ENCODE results near the gene CUTA. TPM values are rescaled to one million over a fixed set of nuclear protein-coding genes. Genes with fewer than 3 reads are reported as not detected.
"Not testable (repeated sequence)": the region's sequence is repeated elsewhere in the genome, so short reads cannot be mapped to it uniquely, and the experiment has no call there.

The CUTA gene
- total and polyA plus RNA-seq, 2 experiments from 2014 or later = 204 to 404 TPM

DNA sequence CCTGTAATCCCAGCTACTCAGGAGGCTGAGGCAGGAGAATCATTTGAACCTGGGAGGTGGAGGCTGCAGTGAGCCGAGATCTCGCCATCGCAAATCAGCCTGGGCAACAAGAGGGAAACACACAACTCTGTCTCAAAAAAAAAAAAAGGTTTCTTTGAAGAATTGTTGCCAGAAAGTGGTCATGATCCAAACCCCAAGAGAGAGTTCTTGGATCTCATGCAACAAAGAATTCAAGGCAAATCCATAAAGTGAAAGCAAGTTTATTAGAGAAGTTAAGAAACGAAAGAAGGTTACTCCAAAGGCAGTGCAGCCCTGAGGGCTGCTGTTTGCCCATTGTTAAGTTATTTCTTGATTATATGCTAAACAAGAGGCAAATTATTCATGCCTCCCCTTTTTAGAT, 40.7 kb downstream of the CUTA start:
- DNase-seq = peak; percentile 13
- Histone ChIP-seq H3K27me3 (replicated peaks; ENCODE audit: insufficient read depth) (no peaks in the 10 kb centered on the region), H3K27ac (no peak overlapping the region)

DNA sequence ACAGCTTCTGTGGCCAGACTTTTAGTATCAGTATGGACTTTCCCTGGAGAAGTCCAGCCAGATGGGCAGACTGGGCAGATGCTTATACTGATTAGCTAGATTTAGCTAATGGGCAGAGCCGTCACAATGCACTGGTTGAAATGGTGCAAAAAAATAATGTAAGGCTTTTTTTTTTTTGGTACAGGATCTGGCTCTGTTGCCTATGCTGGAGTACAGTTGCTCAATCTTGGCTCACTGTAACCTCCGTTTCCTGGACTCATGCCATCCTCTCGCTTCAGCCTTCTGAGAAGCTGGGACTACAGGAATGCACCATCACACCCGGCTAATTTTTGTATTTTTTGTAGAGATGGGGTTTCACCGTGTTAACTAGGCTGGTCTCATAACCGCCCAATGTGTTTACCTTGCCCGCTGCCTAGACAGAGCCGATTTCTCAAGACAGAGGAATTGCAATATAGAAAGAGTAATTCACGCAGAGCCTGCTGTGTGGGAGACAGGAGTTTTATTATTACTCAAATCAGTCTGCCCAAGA, 42.7 kb downstream of the CUTA start:
- peak overlapping the region; percentile 84 for H3K9ac ChIP-seq
- H3K9me2 ChIP-seq (ENCODE audit: insufficient read depth) = no peaks in the 10 kb centered on the region
- WGBS, 2 experiments (ENCODE audit: low coverage in 1 of 2, low lambda C conversion rate in 2 of 2, missing lambda C conversion rate in 2 of 2) = 0 to 1% methylated on average over 9 of the region's 9 CpGs
- H3K27me3 ChIP-seq (replicated peaks; ENCODE audit: insufficient read depth) = no peaks in the 10 kb centered on the region
- in situ Hi-C loops (cut with MboI) = no loop called here
- peak; percentile 92 for DNase-seq
- no peaks in the 10 kb centered on the region for H3K79me2 ChIP-seq (ENCODE audit: insufficient read depth)
- peaks cover 20% of the 10 kb centered on the region; the same call in 1 of the 2 replicates for H3F3A ChIP-seq (ENCODE audit: insufficient read depth)
- no peaks in the 10 kb centered on the region for H3K36me3 ChIP-seq (ENCODE audit: low read depth)
- H3K9me3 ChIP-seq (ENCODE audit: low read depth) = no peaks in the 10 kb centered on the region
- peak overlapping the region; percentile 98 for H3K27ac ChIP-seq
- peak overlapping the region; percentile 57 for H3K4me3 ChIP-seq
- H2AFZ ChIP-seq = peak overlapping the region; percentile 75
- no peak for TF ChIP-seq EZH2 (IDR thresholded peaks at IDR 0.05; ENCODE audit: insufficient read depth, poor library complexity, severe bottlenecking)
- TF ChIP-seq EZH2phosphoT487 (IDR thresholded peaks at IDR 0.05; ENCODE audit: insufficient read depth, low read depth) = no peak
- peaks cover 27% of the 10 kb centered on the region for H3K4me1 ChIP-seq (ENCODE audit: insufficient read depth)
- H3K4me2 ChIP-seq (ENCODE audit: unreplicated experiment) = peak overlapping the region; percentile 72
- H4K20me1 ChIP-seq (ENCODE audit: insufficient read depth) = no peaks in the 10 kb centered on the region

More for the DNA sequence above, 40.7 kb downstream of the CUTA start:
- Histone ChIP-seq H3K9me2 (ENCODE audit: insufficient read depth) (no peaks in the 10 kb centered on the region), H3K9me3 (ENCODE audit: low read depth) (no peaks in the 10 kb centered on the region), H3K79me2 (ENCODE audit: insufficient read depth) (no peaks in the 10 kb centered on the region), H3K36me3 (ENCODE audit: low read depth) (no peaks in the 10 kb centered on the region), H4K20me1 (ENCODE audit: insufficient read depth) (no peaks in the 10 kb centered on the region), H3K4me1 (ENCODE audit: insufficient read depth) (peaks cover 27% of the 10 kb centered on the region), H3F3A (ENCODE audit: insufficient read depth) (peaks cover 20% of the 10 kb centered on the region; the same call in 1 of the 2 replicates), H3K9ac (no peak overlapping the region), H3K4me3 (no peak overlapping the region), H3K4me2 (ENCODE audit: unreplicated experiment) (no peak overlapping the region), H2AFZ (peak overlapping the region; percentile 37; the same call in 1 of the 2 replicates)
- in situ Hi-C loops (cut with MboI) = no loop called here
- WGBS, 2 experiments (ENCODE audit: low coverage in 1 of 2, low lambda C conversion rate in 2 of 2, missing lambda C conversion rate in 2 of 2) = 12 to 13% methylated on average over 4 of the region's 4 CpGs
- no peak for TF ChIP-seq EZH2 (IDR thresholded peaks at IDR 0.05; ENCODE audit: insufficient read depth, poor library complexity, severe bottlenecking)
- no peak for TF ChIP-seq EZH2phosphoT487 (IDR thresholded peaks at IDR 0.05; ENCODE audit: insufficient read depth, low read depth)

DNA sequence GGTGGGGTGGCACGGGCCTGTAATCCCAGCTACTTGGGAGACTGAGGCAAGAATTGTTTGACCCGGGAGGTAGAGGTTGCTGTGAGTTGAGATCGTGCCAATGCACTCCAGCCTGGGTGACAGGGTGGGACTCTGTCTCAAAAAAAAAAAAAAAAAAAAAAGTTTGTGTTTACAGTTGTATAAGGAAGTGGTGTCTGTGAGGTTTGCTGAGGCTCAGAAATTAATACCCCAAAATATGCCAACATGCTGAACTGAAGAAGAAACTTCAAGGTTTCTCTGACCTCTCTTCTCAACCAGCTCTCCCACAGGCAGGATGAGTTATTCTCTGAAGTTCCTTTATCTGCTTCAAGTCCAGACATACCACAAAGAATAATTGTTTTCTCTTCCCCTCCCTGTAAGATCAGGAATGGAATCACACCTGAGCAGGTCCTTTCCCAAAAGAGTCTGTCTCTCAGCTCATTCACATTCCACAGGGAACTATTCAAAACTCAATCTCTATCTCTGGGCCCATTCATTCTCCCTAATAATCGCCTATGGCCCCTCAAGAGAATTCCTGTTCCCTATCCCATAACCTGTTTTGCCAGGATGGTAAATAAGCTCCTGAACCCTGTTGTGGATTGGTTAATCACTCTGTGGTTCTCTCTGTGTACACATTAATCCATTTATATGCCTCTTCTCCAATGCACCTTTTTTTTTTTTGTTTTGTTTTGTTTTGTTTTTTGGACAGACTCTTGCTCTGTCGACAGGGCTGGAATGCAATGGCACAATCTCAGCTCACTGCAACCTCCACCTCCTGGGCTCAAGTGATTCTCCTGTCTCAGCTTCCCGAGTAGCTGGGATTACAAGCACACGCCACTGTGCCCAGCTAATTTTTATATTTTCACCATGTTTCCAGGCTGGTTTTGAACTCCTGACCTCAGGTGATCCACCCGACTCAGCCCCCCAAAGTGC, 43.7 kb downstream of the CUTA start:
- DNase-seq = peak; percentile 10
- in situ Hi-C loops (cut with MboI) = no loop called here
- whole genome bisulfite sequencing, 2 experiments (ENCODE audit: low coverage in 1 of 2, low lambda C conversion rate in 2 of 2, missing lambda C conversion rate in 2 of 2) = 54 to 58% methylated on average over 8 of the region's 8 CpGs

DNA sequence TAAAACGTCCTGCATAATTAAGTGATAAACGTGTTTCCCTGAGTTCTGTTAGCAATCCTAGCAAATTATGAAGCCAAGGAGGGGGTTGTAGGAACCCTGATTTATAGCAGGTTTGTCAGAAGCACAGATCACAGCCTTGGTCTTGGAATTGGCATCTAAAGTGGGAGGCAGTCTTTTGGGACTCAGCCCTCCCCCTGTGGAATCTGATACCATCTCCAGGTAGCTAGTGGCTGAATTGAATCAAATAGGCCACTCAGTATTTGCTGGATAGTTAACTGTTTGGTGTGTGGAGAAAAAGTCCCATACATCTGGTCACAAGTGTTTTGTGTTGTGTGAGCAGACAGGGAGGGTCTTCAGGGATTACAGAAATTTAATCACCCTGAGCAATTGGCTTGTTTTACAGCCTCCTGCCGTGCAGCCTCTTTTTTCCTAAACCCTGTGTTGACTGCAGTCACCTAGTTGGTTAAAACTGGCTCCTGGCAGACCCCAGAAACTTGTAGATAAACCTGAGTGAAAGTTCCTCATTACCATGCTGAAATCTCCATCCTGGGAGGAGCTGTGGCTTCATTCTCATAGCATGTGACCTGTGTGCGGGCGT, 45.3 kb downstream of the CUTA start:
- TF ChIP-seq EZH2 (IDR thresholded peaks at IDR 0.05; ENCODE audit: insufficient read depth, poor library complexity, severe bottlenecking) (no peak), EZH2phosphoT487 (IDR thresholded peaks at IDR 0.05; ENCODE audit: insufficient read depth, low read depth) (no peak)
- Histone ChIP-seq H3K4me3 (no peak overlapping the region), H3K4me1 (ENCODE audit: insufficient read depth) (peaks cover 27% of the 10 kb centered on the region), H3K27ac (no peak overlapping the region), H2AFZ (no peak overlapping the region), H3K79me2 (ENCODE audit: insufficient read depth) (no peaks in the 10 kb centered on the region), H3K4me2 (ENCODE audit: unreplicated experiment) (no peak overlapping the region), H4K20me1 (ENCODE audit: insufficient read depth) (no peaks in the 10 kb centered on the region), H3K9ac (no peak overlapping the region), H3F3A (ENCODE audit: insufficient read depth) (peaks cover 20% of the 10 kb centered on the region; the same call in 1 of the 2 replicates), H3K27me3 (replicated peaks; ENCODE audit: insufficient read depth) (no peaks in the 10 kb centered on the region), H3K9me2 (ENCODE audit: insufficient read depth) (no peaks in the 10 kb centered on the region), H3K9me3 (ENCODE audit: low read depth) (no peaks in the 10 kb centered on the region), H3K36me3 (ENCODE audit: low read depth) (no peaks in the 10 kb centered on the region)
- WGBS, 2 experiments (ENCODE audit: low coverage in 1 of 2, low lambda C conversion rate in 2 of 2, missing lambda C conversion rate in 2 of 2) = 63 to 71% methylated on average over 5 of the region's 5 CpGs
- DNase-seq = no peak
- in situ Hi-C loops (cut with MboI) = no loop called here

More for the DNA sequence above, 43.7 kb downstream of the CUTA start:
- Histone ChIP-seq H3K79me2 (ENCODE audit: insufficient read depth) (no peaks in the 10 kb centered on the region), H3K9ac (peak overlapping the region; percentile 84), H3K27ac (peak overlapping the region; percentile 98), H2AFZ (peak overlapping the region; percentile 75), H3K36me3 (ENCODE audit: low read depth) (no peaks in the 10 kb centered on the region), H3K4me1 (ENCODE audit: insufficient read depth) (peaks cover 27% of the 10 kb centered on the region), H3K27me3 (replicated peaks; ENCODE audit: insufficient read depth) (no peaks in the 10 kb centered on the region), H4K20me1 (ENCODE audit: insufficient read depth) (no peaks in the 10 kb centered on the region), H3F3A (ENCODE audit: insufficient read depth) (peaks cover 20% of the 10 kb centered on the region; the same call in 1 of the 2 replicates), H3K4me3 (0 out of 2 replicates have a peak overlapping the region, but pooled peaks have one; percentile 57), H3K4me2 (ENCODE audit: unreplicated experiment) (no peak overlapping the region), H3K9me2 (ENCODE audit: insufficient read depth) (no peaks in the 10 kb centered on the region), H3K9me3 (ENCODE audit: low read depth) (no peaks in the 10 kb centered on the region)
- TF ChIP-seq EZH2 (IDR thresholded peaks at IDR 0.05; ENCODE audit: insufficient read depth, poor library complexity, severe bottlenecking) = no peak
- no peak for TF ChIP-seq EZH2phosphoT487 (IDR thresholded peaks at IDR 0.05; ENCODE audit: insufficient read depth, low read depth)

DNA sequence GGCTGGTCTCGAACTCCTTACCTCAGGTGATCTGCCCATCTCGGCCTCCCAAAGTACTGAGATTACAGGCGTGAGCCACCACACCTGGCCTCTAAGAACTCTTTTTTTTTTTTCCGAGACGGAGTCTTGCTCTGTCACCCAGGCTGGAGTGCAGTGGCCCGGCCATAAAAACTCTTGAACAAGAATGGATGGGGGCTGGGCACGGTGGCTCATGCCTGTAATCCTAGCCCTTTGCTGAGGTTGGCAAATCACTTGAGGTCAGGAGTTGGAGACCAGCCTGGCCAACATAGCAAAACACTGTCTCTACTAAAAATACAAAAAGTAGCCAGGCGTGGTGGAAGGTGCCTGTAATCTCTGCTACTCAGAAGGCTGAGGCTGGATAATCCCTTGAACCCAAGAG, 46.0 kb downstream of the CUTA start:
- in situ Hi-C loops (cut with MboI); H3K9ac ChIP-seq: not testable (repeated sequence)
- WGBS, 2 experiments (ENCODE audit: low coverage in 1 of 2, low lambda C conversion rate in 2 of 2, missing lambda C conversion rate in 2 of 2) = 80 to 83% methylated on average over 8 of the region's 8 CpGs

DNA sequence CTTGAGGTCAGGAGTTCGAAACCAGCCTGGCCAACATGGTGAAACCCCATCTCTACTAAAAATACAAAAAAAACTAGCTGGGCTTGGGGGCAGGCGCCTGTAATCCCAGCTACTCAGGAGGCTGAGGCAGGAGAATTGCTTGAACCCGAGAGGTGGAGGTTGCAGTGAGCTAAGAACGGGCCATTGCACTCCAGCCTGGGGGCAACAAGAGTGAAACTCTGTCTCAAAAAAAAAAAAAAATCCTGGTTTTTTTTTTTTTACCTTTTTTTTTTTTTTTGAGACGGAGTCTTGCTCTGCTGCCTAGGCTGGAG, 50.2 kb downstream of the CUTA start:
- in situ Hi-C loops (cut with MboI); H3K4me2 ChIP-seq (ENCODE audit: unreplicated experiment); DNase-seq; H3K36me3 ChIP-seq (ENCODE audit: low read depth); H3K9me3 ChIP-seq (ENCODE audit: low read depth); H3K4me3 ChIP-seq; H3K9me2 ChIP-seq (ENCODE audit: insufficient read depth); H3F3A ChIP-seq (ENCODE audit: insufficient read depth); H2AFZ ChIP-seq; H3K27me3 ChIP-seq (replicated peaks; ENCODE audit: insufficient read depth); H3K9ac ChIP-seq; H4K20me1 ChIP-seq (ENCODE audit: insufficient read depth); H3K4me1 ChIP-seq (ENCODE audit: insufficient read depth); H3K27ac ChIP-seq; H3K79me2 ChIP-seq (ENCODE audit: insufficient read depth): not testable (repeated sequence)
- WGBS, 2 experiments (ENCODE audit: low coverage in 1 of 2, low lambda C conversion rate in 2 of 2, missing lambda C conversion rate in 2 of 2) = 78 to 83% methylated on average over 4 to 5 of the region's 5 CpGs

More for the DNA sequence above, 46.0 kb downstream of the CUTA start:
- not testable (repeated sequence) for H4K20me1 ChIP-seq (ENCODE audit: insufficient read depth); H3K27me3 ChIP-seq (replicated peaks; ENCODE audit: insufficient read depth); DNase-seq; H3K9me2 ChIP-seq (ENCODE audit: insufficient read depth); H3K4me3 ChIP-seq; H3K36me3 ChIP-seq (ENCODE audit: low read depth); H3K27ac ChIP-seq; H3K9me3 ChIP-seq (ENCODE audit: low read depth); H2AFZ ChIP-seq; H3K4me2 ChIP-seq (ENCODE audit: unreplicated experiment); H3K79me2 ChIP-seq (ENCODE audit: insufficient read depth)
- H3K4me1 ChIP-seq (ENCODE audit: insufficient read depth) = peaks cover 27% of the 10 kb centered on the region
- peaks cover 20% of the 10 kb centered on the region; the same call in 1 of the 2 replicates for H3F3A ChIP-seq (ENCODE audit: insufficient read depth)

Data from GM23248 (cell line).